K562 (cell line): ENCODE results near the gene TRNP1. TPM values are rescaled to one million over a fixed set of nuclear protein-coding genes. Genes with fewer than 3 reads are reported as not detected.

Experiments used
- ASH1L ChIP-seq: fragments of 450-650 bp; IDR thresholded peaks from 2 replicates; pipeline ENCODE4 v1.6.1; 2018; ENCODE audit warnings: borderline replicate concordance, mild to moderate bottlenecking, low read depth; ENCODE audit not compliant: partially characterized antibody
- ATF7 ChIP-seq: fragments of 450-650 bp; IDR thresholded peaks from 2 replicates; pipeline ENCODE4 v1.7.1; 2014; ENCODE audit warnings: mild to moderate bottlenecking, moderate library complexity
- CREB3L1 ChIP-seq: fragments of 450-650 bp; IDR thresholded peaks from 2 replicates; pipeline ENCODE4 v1.6.1; 2014; ENCODE audit warnings: low read depth, mild to moderate bottlenecking, moderate library complexity, borderline replicate concordance
- HDGF ChIP-seq: fragments of 450-650 bp; IDR thresholded peaks from 2 replicates; pipeline ENCODE4 v1.6.1; 2016
- IFI16 ChIP-seq: fragments of 250-450 bp; sonication (Bioruptor Pico); IDR thresholded peaks from 2 replicates; pipeline ENCODE4 v2.1.2; 2022; ENCODE audit warnings: mild to moderate bottlenecking, inconsistent platforms
- ILF3 ChIP-seq: fragments of 450-650 bp; IDR thresholded peaks from 2 replicates; pipeline ENCODE4 v1.6.1; 2018; ENCODE audit warnings: antibody characterized with exemption, mild to moderate bottlenecking, moderate library complexity, borderline replicate concordance
- MEIS2 ChIP-seq: fragments of 450-650 bp; IDR thresholded peaks from 2 replicates; pipeline ENCODE4 v1.6.1; 2014; ENCODE audit warnings: mild to moderate bottlenecking; ENCODE audit not compliant: partially characterized antibody
- MLLT1 ChIP-seq, 2 experiments: fragments of 450-650 bp; IDR thresholded peaks; 2 replicates each; pipeline ENCODE4 v1.6.1; 2016
- NR1H2 ChIP-seq: sonication (generic); formaldehyde crosslinking; IDR thresholded peaks from 2 replicates; pipeline ENCODE4 v1.4.0; 2020; ENCODE audit warnings: mild to moderate bottlenecking, missing genetic modification reagents
- PHF8 ChIP-seq: fragments of 200-600 bp; sonication (generic); IDR thresholded peaks from 2 replicates; pipeline ENCODE4 v1.6.1; 2012; ENCODE audit warnings: mixed run types, mild to moderate bottlenecking, inconsistent platforms, low read length, moderate library complexity, borderline replicate concordance
- POLR2A ChIP-seq: fragments of 450-650 bp; conservative IDR thresholded peaks from 2 replicates; pipeline ENCODE4 v1.6.1; 2016
- RB1 ChIP-seq: fragments of 450-650 bp; IDR thresholded peaks from 2 replicates; pipeline ENCODE4 v1.6.1; 2017; ENCODE audit warnings: low read depth, mild to moderate bottlenecking
- SMC3 ChIP-seq: conservative IDR thresholded peaks from 2 replicates; pipeline ENCODE4 v1.6.1; 2011; ENCODE audit warnings: low read depth, low read length, improper control_type of control experiment; ENCODE audit not compliant: insufficient read depth
- TAF1 ChIP-seq: IDR thresholded peaks from 2 replicates; pipeline ENCODE4 v1.6.1; 2011; ENCODE audit warnings: mild to moderate bottlenecking, low read length, moderate library complexity; ENCODE audit not compliant: insufficient read depth, control insufficient read depth, severe bottlenecking; ENCODE audit errors: extremely low read depth
- TAL1 ChIP-seq: fragments of 450-650 bp; IDR thresholded peaks from 2 replicates; pipeline ENCODE4 v1.6.1; 2016; ENCODE audit warnings: mild to moderate bottlenecking
- TEAD4 ChIP-seq, 2 experiments: sonication (generic) in 1 of 2; formaldehyde crosslinking in 1 of 2; IDR thresholded peaks; 2 replicates each; pipeline versions ENCODE4 v1.6.1 to v1.8.0; 2012 to 2022; ENCODE audit warnings: borderline replicate concordance in 1 of 2, inconsistent platforms in 1 of 2, low read length in 1 of 2, mild to moderate bottlenecking in 1 of 2, missing genetic modification reagents in 1 of 2
- TFAM ChIP-seq: fragments of 250-450 bp; sonication (Bioruptor Pico); conservative IDR thresholded peaks from 2 replicates; pipeline ENCODE4 v1.5.0; 2021; ENCODE audit warnings: mild to moderate bottlenecking, moderate library complexity
- ZC3H11A ChIP-seq: IDR thresholded peaks from 2 replicates; pipeline ENCODE4 v1.6.1; 2012; ENCODE audit warnings: low read depth, low read length, improper control_type of control experiment
- ZFP36 ChIP-seq: fragments of 150-350 bp; IDR thresholded peaks from 2 replicates; pipeline ENCODE4 v1.6.1; 2018; ENCODE audit warnings: low read length, low read depth; ENCODE audit not compliant: partially characterized antibody
- ZFP91 ChIP-seq: sonication (generic); formaldehyde crosslinking; IDR thresholded peaks from 2 replicates; pipeline ENCODE4 v1.8.0; 2022; ENCODE audit warnings: mild to moderate bottlenecking, missing genetic modification reagents
- polyA plus RNA-seq, 8 experiments: library from polyadenylated mRNA; depleted of rRNA in 4 of 8; stranded (reverse) in 5 of 8; unstranded in 3 of 8; fragments of >200 nt; fragmentation: Nextera tagmentation in 2 of 8; fragmentation: Illumina TruSeq in 1 of 8; extraction: Ambion mirVana in 2 of 8; extraction: Trizol in 1 of 8; gene quantifications; 2 replicates each; pipeline versions ENCODE4 v1.2.1 to v1.2.3, GENCODE V29; 2011 to 2014; ENCODE audit warnings: inconsistent platforms in 1 of 8, missing spikeins in 1 of 8
- total RNA-seq, 7 experiments: library from RNA; depleted of rRNA in 6 of 7; stranded (reverse); fragments of >200 nt in 6 of 7; fragmentation: Illumina TruSeq in 2 of 7; extraction: Trizol in 2 of 7; gene quantifications; 2 replicates each; pipeline versions ENCODE4 v1.2.1 to v1.2.3, GENCODE V29; 2011 to 2021; ENCODE audit warnings: low replicate concordance in 1 of 7
- TF ChIP-seq, protein P1 (sequence below): fragments of 250-450 bp; sonication (Bioruptor Pico); IDR thresholded peaks from 2 replicates; pipeline ENCODE4 v1.8.0; 2022; ENCODE audit warnings: inconsistent platforms

Gene TRNP1
- total and polyA plus RNA-seq, 9 of the 15 experiments (the other 6 are each of a cell fraction or from before 2014, with no cell fraction given), result 0.03 to 1.3 (median 0.95) TPM

DNA sequence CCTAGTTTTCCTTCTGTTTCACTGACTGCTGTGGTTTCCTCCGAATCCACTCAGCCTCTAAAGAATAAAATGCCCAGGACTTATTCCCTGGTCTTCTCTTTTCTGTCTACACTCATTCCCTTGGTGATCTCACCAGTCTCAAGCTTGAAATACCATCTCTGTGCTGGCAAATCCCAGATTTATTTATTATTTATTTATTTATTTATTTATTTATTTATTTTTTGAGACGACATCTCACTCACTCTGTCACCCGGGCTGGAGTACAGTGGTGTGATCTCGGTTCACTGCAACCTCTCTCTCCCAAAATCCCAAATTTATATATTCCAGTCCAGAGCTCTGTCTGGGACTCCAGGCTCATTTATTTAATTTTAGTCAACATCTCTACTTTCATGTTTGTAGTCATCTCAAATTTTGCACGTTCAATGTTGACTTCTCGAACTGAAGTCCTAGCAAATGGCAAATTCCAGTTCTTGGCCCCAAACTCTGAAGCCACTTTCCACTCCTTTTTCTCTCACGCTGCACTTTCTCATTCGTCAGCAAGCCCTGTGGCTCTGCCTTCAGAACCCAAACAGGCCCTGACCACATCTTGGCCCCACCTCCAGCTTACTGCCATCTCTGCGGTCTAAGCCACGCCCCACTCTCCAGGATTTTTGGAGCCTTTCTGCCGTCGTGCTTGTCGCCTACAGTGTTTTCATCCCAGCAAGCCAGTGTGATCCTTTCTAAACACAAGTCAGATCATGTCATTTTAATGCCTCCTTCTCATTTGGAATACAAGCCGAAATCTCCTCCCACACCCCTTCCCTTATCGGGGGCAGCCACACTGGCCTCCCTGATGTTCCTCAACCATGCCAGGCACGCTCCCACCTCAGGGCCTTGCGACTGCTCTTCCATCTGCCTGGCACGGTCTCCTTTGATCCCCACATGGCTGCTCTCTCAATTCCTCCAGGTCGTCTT is 33.4 kb downstream of the TRNP1 start (continued):
- TF ChIP-seq ZFP91 (peak; percentile 52; the same call in 1 of the 2 replicates), TAL1 (peak; percentile 40; the same call in 1 of the 2 replicates), SMC3 (no peak), MEIS2 (no peak), RB1 (no peak), ZFP36 (no peak), NR1H2 (CRISPR knock-in tag) (0 out of 2 replicates have a peak, but pooled peaks have one; percentile 70), ASH1L (no peak), TFAM (CRISPR knock-in tag) (no peak), POLR2A (peak; percentile 78), ZC3H11A (peak; percentile 79; the same call in 1 of the 2 replicates), IFI16 (CRISPR knock-in tag) (no peak), HDGF (peak; percentile 90; the same call in 1 of the 2 replicates), ILF3 (no peak), TEAD4 (IDR thresholded peaks at IDR 0.05; ENCODE audit: low read length) (no peak), TEAD4 (CRISPR knock-in tag; IDR thresholded peaks at IDR 0.05; ENCODE audit: borderline replicate concordance) (no peak), MLLT1 (IDR thresholded peaks at IDR 0.05) (peak; percentile 30 to 91; a peak in 2 of 4 replicates), TAF1 (no peak), CREB3L1 (peak; percentile 52; the same call in 1 of the 2 replicates), PHF8 (peak; percentile 48; the same call in 1 of the 2 replicates), ATF7 (peak; percentile 49)
- TF ChIP-seq, protein P1, sequence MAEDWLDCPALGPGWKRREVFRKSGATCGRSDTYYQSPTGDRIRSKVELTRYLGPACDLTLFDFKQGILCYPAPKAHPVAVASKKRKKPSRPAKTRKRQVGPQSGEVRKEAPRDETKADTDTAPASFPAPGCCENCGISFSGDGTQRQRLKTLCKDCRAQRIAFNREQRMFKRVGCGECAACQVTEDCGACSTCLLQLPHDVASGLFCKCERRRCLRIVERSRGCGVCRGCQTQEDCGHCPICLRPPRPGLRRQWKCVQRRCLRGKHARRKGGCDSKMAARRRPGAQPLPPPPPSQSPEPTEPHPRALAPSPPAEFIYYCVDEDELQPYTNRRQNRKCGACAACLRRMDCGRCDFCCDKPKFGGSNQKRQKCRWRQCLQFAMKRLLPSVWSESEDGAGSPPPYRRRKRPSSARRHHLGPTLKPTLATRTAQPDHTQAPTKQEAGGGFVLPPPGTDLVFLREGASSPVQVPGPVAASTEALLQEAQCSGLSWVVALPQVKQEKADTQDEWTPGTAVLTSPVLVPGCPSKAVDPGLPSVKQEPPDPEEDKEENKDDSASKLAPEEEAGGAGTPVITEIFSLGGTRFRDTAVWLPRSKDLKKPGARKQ (CRISPR knock-in tag), result no peak
